Activated T-cell treated with anti-CD3 and anti-CD28 coated beads, Interleukin-2, amount 50 U/mL, for 72 hours (primary cell): ENCODE measurements around the gene CFAP161. TPM values are rescaled to one million over a fixed set of nuclear protein-coding genes. Genes with fewer than 3 reads are reported as not detected.

Experiments used
- total RNA-seq, 2 donors: library from RNA; stranded (reverse); gene quantifications; one replicate each; pipeline ENCODE4 v1.2.3, GENCODE V29; 2022

CFAP161 gene
- total RNA-seq, 2 donors from 2014 or later, result 0.48 TPM; not detected in 1

Other genes starting within 250 kb of the CFAP161 start
- gene MESD, start 144.5 kb upstream of the CFAP161 start, total RNA-seq, result 10 to 100 TPM; 19.6 to 23.8 TPM
- 10 to 100 TPM; 11.3 to 17.2 TPM for gene TLNRD1, start 133.3 kb upstream of the CFAP161 start, total RNA-seq
- gene IL16, start 62.6 kb downstream of the CFAP161 start, total RNA-seq, result 10 to 100 TPM; 50.9 to 63.2 TPM
- gene STARD5, start 189.9 kb downstream of the CFAP161 start, total RNA-seq, result 10 to 100 TPM in 1 of 2 donors, 1 to 10 TPM in 1; 9.0 to 10.3 TPM
- not detected for gene TMC3, start 239.9 kb downstream of the CFAP161 start, total RNA-seq